COLO668 (cell line): ENCODE data around the gene ATXN2.

Experiments
- DNase-seq: peaks from one replicate; lab custom pipeline; 2025; ENCODE audit not compliant: unreplicated experiment; lab: John Stamatoyannopoulos, UW

ATXN2 gene

GRCh38 chr12:111440152-111440551, 159.0 kb downstream of the ATXN2 start:
- DNase-seq, result no peak

- no peak for DNase-seq
These were observed 159.4 kb downstream of the ATXN2 start for GRCh38 chr12:111439657-111440151.

- no peak for DNase-seq
These were observed 160.6 kb downstream of the ATXN2 start for GRCh38 chr12:111438481-111438880.

GRCh38 chr12:111437816-111438454, 161.2 kb downstream of the ATXN2 start:
- no peak for DNase-seq

GRCh38 chr12:111436811-111437210, 162.3 kb downstream of the ATXN2 start:
- no peak for DNase-seq

GRCh38 chr12:111436266-111436665, 162.8 kb downstream of the ATXN2 start:
- no peak for DNase-seq

GRCh38 chr12:111435661-111436201, 163.4 kb downstream of the ATXN2 start:
- DNase-seq, result no peak

- DNase-seq, result no peak
These were observed 164.3 kb downstream of the ATXN2 start for GRCh38 chr12:111434680-111435338.

- DNase-seq, result no peak
These were observed 165.1 kb downstream of the ATXN2 start for GRCh38 chr12:111434049-111434448.

- no peak for DNase-seq
These were observed 167.3 kb downstream of the ATXN2 start for GRCh38 chr12:111431772-111432171.

- no peak for DNase-seq
These were observed 168.4 kb downstream of the ATXN2 start for GRCh38 chr12:111430433-111431353.

GRCh38 chr12:111429828-111430432, 169.2 kb downstream of the ATXN2 start:
- DNase-seq, result no peak

- no peak for DNase-seq
These were observed 170.4 kb downstream of the ATXN2 start for GRCh38 chr12:111428728-111429175.

- DNase-seq, result no peak
These were observed 170.9 kb downstream of the ATXN2 start for GRCh38 chr12:111428081-111428727.

- DNase-seq, result no peak
These were observed 171.6 kb downstream of the ATXN2 start for GRCh38 chr12:111427417-111428074.

GRCh38 chr12:111426344-111427185, 172.6 kb downstream of the ATXN2 start:
- DNase-seq, result no peak

GRCh38 chr12:111425655-111426054, 173.5 kb downstream of the ATXN2 start:
- no peak for DNase-seq

- no peak for DNase-seq
These were observed 174.3 kb downstream of the ATXN2 start for GRCh38 chr12:111424793-111425251.
